NCI-H2029 treated with DMSO at 0.1 percent for 48 hours (cell line): ENCODE data around the gene WFDC8.
A peak's percentile ranks its signal among the peaks of the same experiment; 100 is the strongest.
"Not testable (repeated sequence)": the region's sequence is repeated elsewhere in the genome, so short reads cannot be mapped to it uniquely, and the experiment has no call there.

Experiments
- DNase-seq: peaks from one replicate; lab custom pipeline; 2025; lab: John Stamatoyannopoulos, UW

WFDC8 gene

GRCh38 chr20:45579184-45579583 is at the start of gene WFDC8:
WFDC8 (minus strand) TSS chr20:45579284; CDS start chr20:45579247, 37 bp downstream.
- DNase-seq, result no peak

DNA sequence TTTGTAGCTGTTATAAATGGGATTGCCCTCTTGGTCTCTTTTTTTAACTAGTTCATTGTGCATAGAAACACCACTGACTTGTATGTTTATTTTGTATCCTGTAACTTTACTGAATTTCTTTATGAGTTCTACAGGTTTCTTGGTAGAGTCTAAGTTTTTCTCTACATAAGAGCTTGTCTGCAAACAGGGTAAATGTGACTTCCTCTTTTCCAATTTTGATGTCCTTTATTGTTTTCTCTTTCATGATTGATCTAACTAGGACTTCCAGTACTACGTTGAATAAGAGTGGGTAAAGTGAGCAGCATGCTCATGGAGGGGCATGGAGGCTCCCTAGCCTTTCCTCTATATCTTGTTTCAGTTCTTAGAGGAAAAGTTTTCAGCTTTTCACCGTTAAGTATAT is 47.5 kb upstream of the WFDC8 start:
- DNase-seq, result no peak

DNA sequence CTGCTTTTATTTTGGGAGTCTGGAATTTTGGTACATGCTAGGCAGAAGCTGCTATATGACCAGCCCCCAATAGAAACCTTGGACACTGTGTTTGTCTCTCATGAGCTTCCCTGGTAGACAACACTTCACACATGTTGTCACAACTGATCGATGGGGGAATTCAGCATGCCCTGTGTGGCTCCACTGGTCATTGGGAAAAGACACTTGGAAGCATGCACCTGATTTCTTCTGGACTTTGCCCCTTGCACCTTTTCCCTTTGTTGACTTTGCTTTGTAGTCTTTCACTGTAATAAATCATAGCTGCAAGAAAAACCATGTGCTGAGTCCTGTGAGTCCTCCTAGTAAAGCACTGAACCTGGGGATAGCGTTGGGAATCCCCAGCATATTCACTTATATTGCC is 42.5 kb upstream of the WFDC8 start:
- no peak for DNase-seq

- DNase-seq, result no peak
Measured at GRCh38 chr20:45617591-45617990, 38.5 kb upstream of the WFDC8 start.

- DNase-seq, result no peak
Measured at GRCh38 chr20:45612314-45612713, 33.2 kb upstream of the WFDC8 start.

- DNase-seq, result no peak
Measured at GRCh38 chr20:45611054-45611453, 32.0 kb upstream of the WFDC8 start.

GRCh38 chr20:45607810-45608209 is 28.7 kb upstream of the WFDC8 start:
- no peak for DNase-seq

DNA sequence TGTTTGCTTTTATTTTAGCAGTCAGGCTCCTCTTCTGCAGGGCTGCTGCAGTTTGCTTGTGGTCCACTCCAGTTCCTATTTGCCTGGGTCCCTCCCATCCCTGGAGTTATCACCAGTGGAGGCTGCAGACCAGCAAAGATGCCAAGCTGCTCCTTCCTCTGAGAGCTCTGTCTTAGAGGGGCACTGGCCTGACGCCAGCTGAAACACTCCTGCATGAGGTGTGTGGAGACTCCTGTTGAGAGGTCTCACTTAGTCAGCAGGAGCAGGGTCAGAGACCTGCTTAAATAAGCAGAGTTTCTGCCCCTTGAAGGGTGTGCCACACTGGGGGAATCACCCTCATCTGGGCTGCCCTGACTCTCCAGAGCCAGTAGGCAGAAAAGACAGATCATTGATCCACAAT is 16.2 kb upstream of the WFDC8 start:
- no peak for DNase-seq

- no peak for DNase-seq
Measured at GRCh38 chr20:45593498-45593897, 14.4 kb upstream of the WFDC8 start.

GRCh38 chr20:45592574-45593189 is 13.6 kb upstream of the WFDC8 start:
- DNase-seq, result no peak

GRCh38 chr20:45589725-45590124 is 10.6 kb upstream of the WFDC8 start:
- no peak for DNase-seq

DNA sequence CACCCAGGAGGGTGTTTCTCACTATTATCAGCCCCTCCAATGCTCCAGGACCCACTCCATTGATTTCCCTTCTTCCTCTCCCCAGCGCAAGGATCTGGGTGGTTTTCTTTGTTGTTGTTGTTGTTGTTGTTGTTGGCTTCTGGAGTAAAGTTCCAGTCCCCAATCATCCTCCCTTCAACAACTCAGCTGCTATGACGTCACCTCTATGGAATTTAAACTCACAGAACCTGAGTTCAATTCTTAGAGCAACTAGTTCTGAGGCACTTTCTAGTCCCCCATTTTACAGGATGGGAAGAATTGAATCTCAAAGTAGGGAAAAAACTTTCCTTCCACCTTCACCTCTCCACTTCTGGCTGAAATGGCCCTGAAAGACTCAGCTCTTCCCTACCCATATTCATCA is 9.7 kb upstream of the WFDC8 start:
- no peak for DNase-seq

GRCh38 chr20:45585986-45586385 is 6.9 kb upstream of the WFDC8 start:
- DNase-seq, result not testable (repeated sequence)

- not testable (repeated sequence) for DNase-seq
Measured at GRCh38 chr20:45584294-45584693, 5.2 kb upstream of the WFDC8 start.

GRCh38 chr20:45583502-45583901 is 4.4 kb upstream of the WFDC8 start:
- no peak for DNase-seq

GRCh38 chr20:45581702-45582101 is 2.6 kb upstream of the WFDC8 start:
- no peak for DNase-seq

- no peak for DNase-seq
Measured at GRCh38 chr20:45578231-45578630, 853 bp downstream of the WFDC8 start.

DNA sequence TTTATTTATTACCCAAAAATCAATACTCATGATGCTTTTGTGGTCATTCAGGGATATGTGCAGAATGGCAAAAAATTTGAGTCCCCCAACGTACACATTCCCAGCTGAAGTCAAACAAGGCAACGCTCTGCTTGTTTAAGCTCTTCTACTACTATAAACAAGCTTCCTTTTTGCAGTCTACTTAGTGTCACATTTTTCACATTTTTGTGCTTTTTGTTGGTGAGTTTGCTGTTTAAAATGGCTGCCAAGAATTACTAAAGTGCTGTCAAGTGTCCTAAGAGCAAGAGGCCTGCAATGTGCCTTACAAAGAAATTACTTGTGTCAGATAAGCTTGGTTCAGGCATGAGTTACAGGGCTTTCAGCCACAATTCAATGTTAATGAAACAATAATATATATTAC is 2.1 kb downstream of the WFDC8 start:
- DNase-seq, result no peak

GRCh38 chr20:45575931-45576330 is 3.2 kb downstream of the WFDC8 start:
- DNase-seq, result no peak

GRCh38 chr20:45569650-45570049 is 9.4 kb downstream of the WFDC8 start:
- DNase-seq, result not testable (repeated sequence)

- DNase-seq, result no peak
Measured at GRCh38 chr20:45564760-45565276, 14.3 kb downstream of the WFDC8 start.

DNA sequence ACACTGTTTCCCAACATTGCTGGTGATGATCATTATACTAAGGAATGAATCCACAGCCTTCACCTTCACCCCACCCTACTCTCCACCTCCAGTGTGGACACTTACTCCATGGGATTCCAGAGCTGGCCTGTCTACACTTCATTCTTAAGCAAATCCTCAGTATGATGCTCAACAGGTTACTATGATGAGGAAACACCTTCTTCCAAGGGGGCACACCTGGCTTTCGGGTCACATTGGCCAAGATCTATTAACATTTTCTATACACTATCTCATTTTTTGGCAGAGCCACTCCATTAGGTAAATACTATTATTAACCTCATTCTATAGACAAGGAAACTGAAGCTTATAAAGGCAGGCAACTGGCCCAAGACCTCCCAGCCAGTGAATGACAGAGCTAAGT is 23.9 kb downstream of the WFDC8 start:
- DNase-seq, result no peak

DNA sequence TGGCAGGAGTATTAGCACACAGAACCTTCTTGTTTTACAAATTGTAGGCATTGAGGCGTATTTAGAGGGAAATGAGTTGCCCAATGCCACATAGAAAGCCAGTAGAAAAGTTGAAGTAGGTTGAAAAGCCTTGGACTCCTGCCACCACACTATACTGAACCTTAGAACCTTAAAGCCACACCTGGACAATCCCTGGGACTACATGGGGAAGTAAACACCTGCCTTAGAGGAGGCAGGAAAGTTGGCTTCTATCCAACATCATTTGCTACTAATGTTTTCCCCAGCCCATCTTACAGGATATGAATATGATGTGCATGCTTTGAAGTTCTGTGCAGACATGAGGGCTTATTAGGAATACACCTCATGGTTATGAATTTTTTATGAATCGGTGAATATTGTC is 26.6 kb downstream of the WFDC8 start:
- DNase-seq, result peak; percentile 83

DNA sequence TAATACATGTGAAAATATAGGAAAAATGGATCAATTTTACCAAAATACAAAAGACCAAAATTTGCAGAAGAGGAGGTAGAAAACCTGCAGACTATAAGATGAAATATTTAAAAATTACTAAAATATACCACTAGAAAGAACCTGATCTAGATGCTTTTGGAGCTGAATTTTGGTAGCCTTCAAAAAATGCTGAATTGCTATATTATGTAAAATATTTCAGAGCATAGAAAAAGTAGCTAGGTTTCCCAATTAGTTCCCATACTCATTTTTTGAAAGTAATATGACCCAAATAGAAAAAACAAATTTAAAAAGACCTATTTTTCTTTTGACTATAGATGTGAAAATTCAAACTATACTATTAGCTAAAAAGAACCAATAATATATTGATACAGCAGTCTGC is 28.3 kb downstream of the WFDC8 start:
- DNase-seq, result no peak
